ENCODE data around the gene C12orf57.

DNA sequence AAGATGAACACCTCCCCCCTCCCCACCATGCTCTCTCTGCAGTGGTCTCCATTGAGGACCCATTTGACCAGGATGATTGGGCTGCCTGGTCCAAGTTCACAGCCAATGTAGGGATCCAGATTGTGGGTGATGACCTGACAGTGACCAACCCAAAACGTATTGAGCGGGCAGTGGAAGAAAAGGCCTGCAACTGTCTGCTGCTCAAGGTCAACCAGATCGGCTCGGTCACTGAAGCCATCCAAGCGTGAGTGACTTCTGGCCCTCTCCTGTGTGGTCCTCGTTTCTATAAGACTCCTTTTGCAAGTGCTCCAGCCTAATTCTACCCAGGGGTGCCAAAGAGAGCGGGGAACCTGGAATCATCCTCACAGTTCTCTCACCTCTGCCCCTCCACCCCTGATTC is 22.3 kb upstream of the C12orf57 start:
- TF ChIP-seq, protein P1, sequence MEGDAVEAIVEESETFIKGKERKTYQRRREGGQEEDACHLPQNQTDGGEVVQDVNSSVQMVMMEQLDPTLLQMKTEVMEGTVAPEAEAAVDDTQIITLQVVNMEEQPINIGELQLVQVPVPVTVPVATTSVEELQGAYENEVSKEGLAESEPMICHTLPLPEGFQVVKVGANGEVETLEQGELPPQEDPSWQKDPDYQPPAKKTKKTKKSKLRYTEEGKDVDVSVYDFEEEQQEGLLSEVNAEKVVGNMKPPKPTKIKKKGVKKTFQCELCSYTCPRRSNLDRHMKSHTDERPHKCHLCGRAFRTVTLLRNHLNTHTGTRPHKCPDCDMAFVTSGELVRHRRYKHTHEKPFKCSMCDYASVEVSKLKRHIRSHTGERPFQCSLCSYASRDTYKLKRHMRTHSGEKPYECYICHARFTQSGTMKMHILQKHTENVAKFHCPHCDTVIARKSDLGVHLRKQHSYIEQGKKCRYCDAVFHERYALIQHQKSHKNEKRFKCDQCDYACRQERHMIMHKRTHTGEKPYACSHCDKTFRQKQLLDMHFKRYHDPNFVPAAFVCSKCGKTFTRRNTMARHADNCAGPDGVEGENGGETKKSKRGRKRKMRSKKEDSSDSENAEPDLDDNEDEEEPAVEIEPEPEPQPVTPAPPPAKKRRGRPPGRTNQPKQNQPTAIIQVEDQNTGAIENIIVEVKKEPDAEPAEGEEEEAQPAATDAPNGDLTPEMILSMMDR (IDR thresholded peaks at IDR 0.05) = no peak
- TF ChIP-seq POLR2A (IDR thresholded peaks at IDR 0.05) (no peak), POLR2AphosphoS5 (IDR thresholded peaks at IDR 0.05) (no peak), EP300 (IDR thresholded peaks at IDR 0.05; ENCODE audit: low read depth) (no peak)

All from transverse colon (tissue), 4 donors.